Glutamatergic neuron (in vitro differentiated cells): ENCODE data around the gene TAS2R60. TPM values are rescaled to one million over a fixed set of nuclear protein-coding genes. Genes with fewer than 3 reads are reported as not detected.

Source experiments
- DNase-seq: peaks from one replicate; pipeline ENCODE4 v3.0.0; 2022
- H3K27ac Mint-ChIP-seq: one replicate; pipeline ENCODE4 v1.8.0; 2020; ENCODE audit warnings: mild to moderate bottlenecking, mixed read lengths, inconsistent platforms; ENCODE audit not compliant: unreplicated experiment
- H3K27me3 Mint-ChIP-seq: one replicate; pipeline ENCODE4 v1.8.0; 2020; ENCODE audit warnings: mild to moderate bottlenecking, moderate library complexity, mixed read lengths, inconsistent platforms; ENCODE audit not compliant: unreplicated experiment
- H3K36me3 Mint-ChIP-seq: one replicate; pipeline ENCODE4 v1.8.0; 2020; ENCODE audit warnings: mild to moderate bottlenecking, mixed read lengths, inconsistent platforms; ENCODE audit not compliant: unreplicated experiment
- H3K4me1 Mint-ChIP-seq: one replicate; pipeline ENCODE4 v1.8.0; 2020; ENCODE audit warnings: mild to moderate bottlenecking, low read depth, mixed read lengths, inconsistent platforms; ENCODE audit not compliant: unreplicated experiment
- H3K4me3 Mint-ChIP-seq: one replicate; pipeline ENCODE4 v1.8.0; 2020; ENCODE audit warnings: mild to moderate bottlenecking, mixed read lengths, inconsistent platforms; ENCODE audit not compliant: unreplicated experiment
- H3K9me3 Mint-ChIP-seq: one replicate; pipeline ENCODE4 v1.8.0; 2020; ENCODE audit warnings: mild to moderate bottlenecking, moderate library complexity, mixed read lengths, inconsistent platforms; ENCODE audit not compliant: unreplicated experiment
- total RNA-seq: library from RNA; stranded (reverse); fragmentation: NEBNext Ultra II Directional; extraction: Animal tissue kit (Norgen Biotek cat#: 25700); gene quantifications from one replicate; pipeline ENCODE4 v1.2.1, GENCODE V29; 2021; ENCODE audit not compliant: unreplicated experiment
- TF ChIP-seq, protein P1 (sequence below): fragments of 200-600 bp; sonication (generic); IDR thresholded peaks from one replicate; pipeline ENCODE4 v1.5.0; 2021; ENCODE audit not compliant: partially characterized antibody, unreplicated experiment

Gene TAS2R60
- total RNA-seq, 1 donor from 2014 or later = not detected

DNA sequence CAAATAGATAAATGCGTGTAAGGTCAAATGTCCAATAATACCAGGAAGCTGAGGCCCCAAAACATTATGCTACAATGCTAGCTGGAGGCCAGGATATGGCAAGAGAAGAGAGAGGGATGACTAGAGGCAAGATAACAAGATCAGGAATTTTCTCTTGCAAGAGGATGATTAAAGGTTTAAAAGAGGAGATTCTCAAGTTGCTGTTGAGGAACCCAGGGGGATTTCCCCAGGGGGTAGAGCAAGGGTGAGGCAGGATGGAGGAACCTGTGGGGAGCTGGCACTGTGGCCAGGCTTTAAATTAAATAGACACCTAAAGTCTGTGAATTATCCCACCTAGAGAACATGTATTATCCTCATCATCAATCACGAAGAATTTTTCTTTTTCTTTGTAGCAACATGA, 3.4 kb upstream of the TAS2R60 start:
- Mint-ChIP-seq H3K36me3 (no peaks in the 10 kb centered on the region), H3K4me1 (no peaks in the 10 kb centered on the region), H3K4me3 (no peak overlapping the region), H3K27me3 (no peaks in the 10 kb centered on the region), H3K9me3 (no peaks in the 10 kb centered on the region), H3K27ac (no peak overlapping the region)
- TF ChIP-seq, protein P1, sequence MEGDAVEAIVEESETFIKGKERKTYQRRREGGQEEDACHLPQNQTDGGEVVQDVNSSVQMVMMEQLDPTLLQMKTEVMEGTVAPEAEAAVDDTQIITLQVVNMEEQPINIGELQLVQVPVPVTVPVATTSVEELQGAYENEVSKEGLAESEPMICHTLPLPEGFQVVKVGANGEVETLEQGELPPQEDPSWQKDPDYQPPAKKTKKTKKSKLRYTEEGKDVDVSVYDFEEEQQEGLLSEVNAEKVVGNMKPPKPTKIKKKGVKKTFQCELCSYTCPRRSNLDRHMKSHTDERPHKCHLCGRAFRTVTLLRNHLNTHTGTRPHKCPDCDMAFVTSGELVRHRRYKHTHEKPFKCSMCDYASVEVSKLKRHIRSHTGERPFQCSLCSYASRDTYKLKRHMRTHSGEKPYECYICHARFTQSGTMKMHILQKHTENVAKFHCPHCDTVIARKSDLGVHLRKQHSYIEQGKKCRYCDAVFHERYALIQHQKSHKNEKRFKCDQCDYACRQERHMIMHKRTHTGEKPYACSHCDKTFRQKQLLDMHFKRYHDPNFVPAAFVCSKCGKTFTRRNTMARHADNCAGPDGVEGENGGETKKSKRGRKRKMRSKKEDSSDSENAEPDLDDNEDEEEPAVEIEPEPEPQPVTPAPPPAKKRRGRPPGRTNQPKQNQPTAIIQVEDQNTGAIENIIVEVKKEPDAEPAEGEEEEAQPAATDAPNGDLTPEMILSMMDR = no peak
- no peak for DNase-seq

DNA sequence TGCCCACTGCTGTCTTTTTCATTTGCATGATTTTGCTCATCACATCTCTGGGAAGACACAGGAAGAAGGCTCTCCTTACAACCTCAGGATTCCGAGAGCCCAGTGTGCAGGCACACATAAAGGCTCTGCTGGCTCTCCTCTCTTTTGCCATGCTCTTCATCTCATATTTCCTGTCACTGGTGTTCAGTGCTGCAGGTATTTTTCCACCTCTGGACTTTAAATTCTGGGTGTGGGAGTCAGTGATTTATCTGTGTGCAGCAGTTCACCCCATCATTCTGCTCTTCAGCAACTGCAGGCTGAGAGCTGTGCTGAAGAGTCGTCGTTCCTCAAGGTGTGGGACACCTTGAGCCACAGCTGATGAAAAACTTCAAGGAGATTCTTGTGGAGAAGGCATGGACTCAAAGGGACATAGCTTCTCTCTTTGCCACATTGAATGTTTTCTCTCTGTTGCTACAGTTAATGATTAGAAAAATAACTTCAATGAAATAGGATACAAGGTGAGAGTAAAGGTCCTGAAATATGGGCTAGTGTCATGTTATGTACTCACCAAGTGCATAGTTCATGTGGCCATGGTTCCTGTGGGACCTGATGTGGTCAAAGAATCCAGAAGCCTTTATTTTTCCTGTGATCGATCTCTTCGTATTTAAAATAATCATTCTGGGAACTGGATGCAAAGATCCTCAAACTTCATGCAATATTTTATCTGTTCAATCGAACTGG, 970 bp downstream of the TAS2R60 start:
- Mint-ChIP-seq H3K4me1 (no peaks in the 10 kb centered on the region), H3K27ac (no peak overlapping the region), H3K36me3 (no peaks in the 10 kb centered on the region), H3K4me3 (no peak overlapping the region), H3K27me3 (no peaks in the 10 kb centered on the region), H3K9me3 (no peaks in the 10 kb centered on the region)
- no peak for DNase-seq
- TF ChIP-seq, protein P1 = no peak

DNA sequence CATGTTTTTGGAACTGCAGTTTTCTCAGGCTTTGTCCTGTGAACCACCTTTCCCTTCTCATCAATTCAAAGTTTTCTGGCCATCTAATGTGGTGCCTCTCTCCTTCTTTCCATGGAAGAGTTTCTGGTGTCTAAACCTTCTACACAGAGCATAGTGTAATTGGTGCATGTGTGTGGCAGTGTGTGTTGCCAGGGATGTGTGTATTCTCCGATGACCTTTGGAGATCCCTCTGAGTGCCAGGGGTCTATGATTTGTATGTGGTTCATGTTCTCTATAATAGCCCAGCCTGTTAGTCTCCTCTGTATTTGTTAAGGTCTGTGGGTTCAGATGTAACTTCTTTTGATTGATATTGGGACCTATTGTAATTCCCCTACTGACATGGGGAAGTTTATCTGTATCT, 1.5 kb downstream of the TAS2R60 start:
- Mint-ChIP-seq H3K27ac (no peak overlapping the region), H3K9me3 (no peaks in the 10 kb centered on the region), H3K36me3 (no peaks in the 10 kb centered on the region), H3K27me3 (no peaks in the 10 kb centered on the region), H3K4me3 (no peak overlapping the region), H3K4me1 (no peaks in the 10 kb centered on the region)
- no peak for DNase-seq
- TF ChIP-seq, protein P1 = no peak

DNA sequence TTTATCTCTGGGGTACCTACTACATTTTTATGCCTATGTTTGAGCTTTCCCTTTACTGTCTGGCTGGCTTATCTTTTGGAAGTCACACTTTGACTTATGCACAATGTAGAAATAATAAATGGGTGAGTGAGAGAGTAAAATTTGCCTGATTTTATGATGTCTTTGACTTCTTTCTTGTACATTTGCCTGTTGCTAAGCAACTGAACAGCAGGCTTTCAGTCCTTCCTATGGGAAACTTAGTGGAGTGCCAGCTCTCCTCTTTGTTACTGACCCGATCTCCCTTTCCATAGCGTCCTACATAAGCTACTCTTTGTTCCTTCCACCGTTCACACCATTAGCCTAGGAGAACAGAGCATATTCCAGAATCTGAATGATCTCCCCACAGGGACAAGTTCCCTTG, 4.2 kb downstream of the TAS2R60 start:
- Mint-ChIP-seq H3K27me3 (no peaks in the 10 kb centered on the region), H3K4me1 (no peaks in the 10 kb centered on the region), H3K36me3 (no peaks in the 10 kb centered on the region), H3K4me3 (no peak overlapping the region), H3K9me3 (no peaks in the 10 kb centered on the region), H3K27ac (no peak overlapping the region)
- TF ChIP-seq, protein P1 = no peak
- no peak for DNase-seq

DNA sequence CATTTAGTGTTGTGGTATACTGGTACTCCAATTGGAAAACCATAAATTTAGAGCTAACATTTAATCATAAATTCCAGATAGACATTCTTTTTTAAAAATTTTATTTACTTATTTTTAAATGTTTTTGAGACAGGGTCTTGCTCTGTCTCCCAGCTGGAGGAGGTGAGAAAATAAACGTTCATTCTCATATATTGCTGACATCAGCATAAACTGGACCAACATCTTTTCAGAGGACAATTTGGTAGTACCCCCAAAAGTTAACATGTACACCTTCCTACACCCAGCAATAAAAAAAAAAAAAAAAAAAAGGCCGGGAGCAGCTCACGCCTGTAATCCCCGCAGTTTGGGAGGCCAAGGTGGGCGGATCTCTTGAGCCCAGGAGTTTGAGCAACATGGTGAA, 5.2 kb downstream of the TAS2R60 start:
- Mint-ChIP-seq H3K9me3 (no peaks in the 10 kb centered on the region), H3K27ac (no peak overlapping the region), H3K4me3 (no peak overlapping the region), H3K4me1 (no peaks in the 10 kb centered on the region), H3K27me3 (no peaks in the 10 kb centered on the region), H3K36me3 (no peaks in the 10 kb centered on the region)
- no peak for DNase-seq
- TF ChIP-seq, protein P1 = no peak
